Mesendoderm (in vitro differentiated cells): ENCODE data around the gene FOXC1.

Experiments used
- DNase-seq: peaks from one replicate; pipeline ENCODE4 v3.0.0; 2013
- H2AK5ac ChIP-seq: 2 replicates; pipeline ENCODE4 v1.6.1; 2013; ENCODE audit warnings: low read length, inconsistent platforms
- H2BK120ac ChIP-seq: 2 replicates; pipeline ENCODE4 v1.6.1; 2013; ENCODE audit warnings: low read depth, mild to moderate bottlenecking, low read length, moderate library complexity, mixed read lengths
- H2BK15ac ChIP-seq: replicated peaks from 2 replicates; pipeline ENCODE4 v1.6.1; 2013; ENCODE audit warnings: low read depth, mild to moderate bottlenecking, moderate library complexity
- H2BK5ac ChIP-seq: 2 replicates; pipeline ENCODE4 v1.6.1; 2013; ENCODE audit warnings: low read length, inconsistent platforms
- H3K18ac ChIP-seq: 2 replicates; pipeline ENCODE4 v1.6.1; 2013; ENCODE audit warnings: mild to moderate bottlenecking, low read length, mixed read lengths
- H3K23ac ChIP-seq: one replicate; pipeline ENCODE4 v1.6.1; 2013; ENCODE audit warnings: low read length
- H3K27ac ChIP-seq: 2 replicates; pipeline ENCODE4 v1.5.1; 2013; ENCODE audit warnings: low read depth, mild to moderate bottlenecking, inconsistent platforms, low read length, moderate library complexity
- H3K27me3 ChIP-seq: 2 replicates; pipeline ENCODE4 v1.6.1; 2013; ENCODE audit warnings: low read length, control low read depth, mild to moderate bottlenecking, inconsistent platforms; ENCODE audit not compliant: insufficient read depth, poor library complexity
- H3K36me3 ChIP-seq: 2 replicates; pipeline ENCODE4 v1.6.1; 2013; ENCODE audit warnings: low read length, inconsistent platforms; ENCODE audit not compliant: control insufficient read depth, insufficient read depth
- H3K4ac ChIP-seq: one replicate; pipeline ENCODE4 v1.6.1; 2013; ENCODE audit warnings: low read depth, mild to moderate bottlenecking, low read length, moderate library complexity
- H3K4me1 ChIP-seq: 2 replicates; pipeline ENCODE4 v1.6.1; 2013; ENCODE audit warnings: low read depth, low read length, inconsistent platforms; ENCODE audit not compliant: control insufficient read depth
- H3K4me2 ChIP-seq: 2 replicates; pipeline ENCODE4 v1.6.1; 2013; ENCODE audit warnings: low read length
- H3K4me3 ChIP-seq: 2 replicates; pipeline ENCODE4 v1.5.1; 2013; ENCODE audit warnings: mild to moderate bottlenecking, low read length
- H3K56ac ChIP-seq: one replicate; pipeline ENCODE4 v1.6.1; 2013; ENCODE audit warnings: low read length
- H3K79me1 ChIP-seq: 2 replicates; pipeline ENCODE4 v1.6.1; 2013; ENCODE audit warnings: low read length, inconsistent platforms
- H3K79me2 ChIP-seq: 2 replicates; pipeline ENCODE4 v1.6.1; 2013; ENCODE audit warnings: mild to moderate bottlenecking, low read length; ENCODE audit not compliant: control insufficient read depth, insufficient read depth
- H3K9ac ChIP-seq: 2 replicates; pipeline ENCODE4 v1.6.1; 2013; ENCODE audit warnings: low read length, inconsistent platforms
- H4K5ac ChIP-seq: one replicate; pipeline ENCODE4 v1.6.1; 2013; ENCODE audit warnings: low read length
- H4K8ac ChIP-seq: one replicate; pipeline ENCODE4 v1.6.1; 2013; ENCODE audit warnings: low read depth, mild to moderate bottlenecking, control low read depth, low read length, moderate library complexity
- WGBS: extraction: QIAGEN DNeasy Blood & Tissue Kit; methylation state at CpG from one replicate; pipeline ENCODE4 v1.1.7; 2013; ENCODE audit warnings: low lambda C conversion rate, missing lambda C conversion rate; ENCODE audit not compliant: insufficient coverage; ENCODE audit errors: extremely low coverage; 5-methylcytosine and 5-hydroxymethylcytosine counted together

The FOXC1 gene

DNA sequence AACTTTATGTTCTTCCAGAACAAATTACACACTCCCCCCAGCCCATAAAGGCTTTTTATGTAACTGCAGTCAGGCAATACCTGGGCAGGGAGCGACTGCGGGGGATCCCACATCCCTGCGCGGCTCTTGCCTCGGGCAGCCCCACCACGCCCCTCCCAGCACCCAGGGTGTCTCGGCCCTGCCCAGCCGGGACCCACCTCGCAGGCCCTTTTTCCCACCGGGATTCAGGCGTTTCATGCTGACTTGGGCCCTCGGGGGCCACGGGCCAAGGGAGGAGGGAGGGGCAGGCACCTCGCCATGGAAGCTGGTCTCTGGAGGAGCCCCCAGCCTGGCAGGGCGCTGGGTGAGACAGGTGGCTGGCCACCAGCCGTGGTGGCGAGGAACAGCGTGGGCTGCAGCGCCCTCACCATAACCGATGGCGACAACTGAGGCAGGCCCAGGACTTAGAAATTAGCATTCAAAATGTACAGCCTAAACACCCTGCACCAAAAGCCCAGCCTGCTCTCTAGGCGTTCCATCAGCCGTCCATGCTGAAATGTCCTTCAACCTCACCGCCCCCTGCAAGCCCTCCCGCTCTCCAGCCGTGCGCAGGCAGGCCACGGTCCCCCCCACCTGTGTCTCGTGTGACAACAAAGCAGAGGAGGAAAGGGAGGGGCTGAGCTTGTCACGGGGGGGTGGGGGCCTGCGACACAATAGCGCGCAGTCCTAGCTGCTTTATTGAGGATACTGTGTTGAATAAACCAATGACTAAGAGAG, 15.1 kb upstream of the FOXC1 start:
- DNase-seq: no peak
- Histone ChIP-seq H3K56ac (no peak overlapping the region), H3K18ac (no peak overlapping the region), H3K4ac (no peak overlapping the region), H3K27me3 (no peaks in the 10 kb centered on the region), H4K8ac (no peak overlapping the region), H3K79me1 (no peaks in the 10 kb centered on the region), H2BK5ac (no peak overlapping the region), H2BK120ac (no peak overlapping the region), H3K79me2 (no peaks in the 10 kb centered on the region), H4K5ac (no peak overlapping the region), H3K36me3 (no peaks in the 10 kb centered on the region), H3K23ac (no peak overlapping the region), H2BK15ac (no peak overlapping the region), H3K27ac (no peak overlapping the region), H3K4me3 (no peak overlapping the region), H3K4me2 (no peak overlapping the region), H3K9ac (no peak overlapping the region), H3K4me1 (peaks cover 9% of the 10 kb centered on the region), H2AK5ac (no peak overlapping the region)
- no CpG with 5 or more reads among the region's 33 CpGs for WGBS

DNA sequence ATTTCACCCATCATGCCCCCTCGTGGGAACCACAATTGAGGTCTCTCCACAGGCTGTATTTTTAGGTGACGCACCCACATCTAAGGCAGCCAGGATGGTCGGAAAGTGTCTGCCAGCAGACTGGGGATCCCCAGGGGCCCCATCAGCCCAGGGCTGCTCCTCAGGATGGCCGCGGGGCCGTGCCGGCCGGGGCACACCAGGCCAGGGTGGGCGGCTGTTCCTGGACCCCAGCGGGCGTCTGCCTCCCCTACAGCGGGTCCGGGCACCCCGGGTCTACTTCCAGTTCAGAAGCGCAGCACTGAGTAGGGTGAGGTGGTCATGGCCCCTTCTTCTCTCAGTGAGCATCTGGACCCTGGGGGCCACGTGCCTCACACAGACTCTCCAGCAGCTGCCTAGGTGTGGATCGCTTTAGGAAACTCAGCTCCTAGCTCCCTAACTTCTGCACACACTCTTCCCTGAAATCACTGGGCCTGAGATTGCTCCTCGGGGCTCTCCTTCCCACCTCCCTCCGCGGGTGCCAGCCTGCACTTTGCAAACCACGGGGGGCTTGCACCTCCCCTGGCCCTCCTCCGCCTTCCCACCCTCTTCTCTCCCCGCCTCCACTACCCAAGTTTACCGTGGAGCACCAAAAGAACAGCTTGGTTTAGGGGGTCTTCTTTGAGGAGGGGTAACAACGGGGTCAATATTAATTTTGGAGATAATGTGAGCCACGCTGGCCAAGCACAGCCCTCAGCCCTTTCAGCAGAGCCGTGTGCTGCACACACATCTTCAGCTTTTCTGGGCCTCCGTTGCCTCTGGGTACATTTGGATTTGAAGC, 14.2 kb upstream of the FOXC1 start:
- Histone ChIP-seq H2BK120ac (no peak overlapping the region), H3K56ac (peak overlapping the region; percentile 70), H2BK15ac (no peak overlapping the region), H4K5ac (no peak overlapping the region), H3K27me3 (no peaks in the 10 kb centered on the region), H2AK5ac (no peak overlapping the region), H3K79me2 (no peaks in the 10 kb centered on the region), H3K4me2 (no peak overlapping the region), H3K4me1 (peaks cover 9% of the 10 kb centered on the region), H3K18ac (no peak overlapping the region), H4K8ac (no peak overlapping the region), H3K23ac (no peak overlapping the region), H3K36me3 (no peaks in the 10 kb centered on the region), H3K9ac (no peak overlapping the region), H3K4ac (peak overlapping the region; percentile 8), H3K79me1 (no peaks in the 10 kb centered on the region), H3K27ac (no peak overlapping the region), H3K4me3 (no peak overlapping the region), H2BK5ac (no peak overlapping the region)
- no peak for DNase-seq
- WGBS: no CpG with 5 or more reads among the region's 28 CpGs

DNA sequence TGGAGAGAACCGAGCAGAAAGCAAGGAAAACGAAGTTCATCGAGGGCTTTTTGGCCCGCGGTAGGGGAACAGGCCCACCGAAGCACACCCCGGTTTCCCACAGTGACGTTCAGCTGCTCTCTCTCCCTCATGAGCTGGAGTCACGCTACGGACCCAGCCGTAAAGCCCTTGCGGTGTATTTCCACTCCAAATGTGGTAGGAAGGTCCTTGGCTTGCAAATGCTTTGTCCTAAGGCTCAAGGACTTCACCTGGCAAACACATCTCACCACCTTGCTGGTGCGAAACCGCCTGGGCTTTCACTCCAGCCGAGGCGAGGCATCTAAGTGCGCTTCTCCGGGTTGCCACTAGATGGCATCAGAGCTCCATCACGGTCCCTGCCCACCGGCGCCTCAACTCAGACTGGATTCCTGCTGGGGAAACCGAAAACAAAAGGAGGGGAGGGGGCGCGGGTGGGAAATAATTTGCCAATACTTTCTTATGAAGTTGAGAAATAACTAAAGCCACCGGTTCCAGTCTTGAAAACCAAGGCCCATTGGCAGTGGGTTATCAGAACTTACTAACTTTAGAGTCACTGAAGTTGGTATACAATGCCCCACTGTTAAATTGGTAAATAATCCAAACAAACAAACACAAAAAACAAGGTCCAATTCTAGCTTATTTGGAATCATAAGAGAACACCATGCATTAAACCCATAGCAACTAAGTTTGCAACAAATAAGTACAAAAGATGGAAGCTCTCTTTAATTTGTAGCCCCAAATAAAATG, 13.4 kb upstream of the FOXC1 start:
- H3K79me2 ChIP-seq: no peaks in the 10 kb centered on the region
- peak; percentile 80 for DNase-seq
- H2BK120ac ChIP-seq: no peak overlapping the region
- H2BK15ac ChIP-seq: no peak overlapping the region
- H2BK5ac ChIP-seq: peak overlapping the region; percentile 17
- H4K8ac ChIP-seq: no peak overlapping the region
- no peaks in the 10 kb centered on the region for H3K79me1 ChIP-seq
- peak overlapping the region; percentile 45 for H3K27ac ChIP-seq
- H3K27me3 ChIP-seq: no peaks in the 10 kb centered on the region
- H3K4me1 ChIP-seq: peaks cover 9% of the 10 kb centered on the region
- H4K5ac ChIP-seq: no peak overlapping the region
- no peak overlapping the region for H3K18ac ChIP-seq
- WGBS: no CpG with 5 or more reads among the region's 25 CpGs
- no peak overlapping the region for H2AK5ac ChIP-seq
- H3K56ac ChIP-seq: peak overlapping the region; percentile 70
- H3K4ac ChIP-seq: peak overlapping the region; percentile 8
- H3K23ac ChIP-seq: no peak overlapping the region
- H3K36me3 ChIP-seq: no peaks in the 10 kb centered on the region
- H3K9ac ChIP-seq: peak overlapping the region; percentile 26
- no peak overlapping the region for H3K4me2 ChIP-seq
- H3K4me3 ChIP-seq: no peak overlapping the region

DNA sequence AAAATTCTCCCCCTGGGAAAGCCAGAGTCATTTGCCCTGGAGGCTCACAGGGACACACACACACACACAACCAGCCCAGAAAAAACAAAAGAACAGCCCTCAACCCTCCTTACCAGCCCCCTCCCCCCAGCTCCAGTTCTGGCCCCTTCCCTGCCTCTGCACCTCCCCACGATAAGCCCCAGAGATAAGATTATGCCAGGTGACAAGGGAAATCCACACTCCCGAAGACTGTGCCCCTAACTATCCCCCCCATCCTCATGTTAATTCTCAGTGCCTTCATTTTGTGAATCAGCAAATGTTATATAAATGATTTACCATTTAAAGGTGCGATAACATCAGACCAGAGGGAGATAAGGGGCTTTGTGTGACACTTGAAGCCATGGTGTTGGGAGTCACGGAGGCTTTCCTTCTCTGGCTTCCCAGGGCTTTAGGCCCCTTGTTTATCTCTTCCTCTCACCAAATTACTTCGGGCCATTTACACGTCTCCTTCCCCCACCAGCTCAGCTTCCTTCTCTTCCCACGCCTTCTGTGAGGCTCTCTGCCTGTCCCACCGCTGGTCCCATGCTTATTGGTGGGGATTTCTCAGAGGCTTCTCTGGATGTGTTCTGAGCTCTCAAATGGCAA, 12.5 kb upstream of the FOXC1 start:
- no peaks in the 10 kb centered on the region for H3K79me2 ChIP-seq
- no peak overlapping the region for H3K18ac ChIP-seq
- H3K4me3 ChIP-seq: no peak overlapping the region
- H2BK15ac ChIP-seq: no peak overlapping the region
- H3K4me2 ChIP-seq: no peak overlapping the region
- no peak overlapping the region for H2BK5ac ChIP-seq
- H3K9ac ChIP-seq: no peak overlapping the region
- H2AK5ac ChIP-seq: no peak overlapping the region
- no peak overlapping the region for H3K23ac ChIP-seq
- H2BK120ac ChIP-seq: no peak overlapping the region
- WGBS: no CpG with 5 or more reads among the region's 8 CpGs
- H3K4me1 ChIP-seq: peaks cover 9% of the 10 kb centered on the region
- peak overlapping the region; percentile 45 for H3K27ac ChIP-seq
- no peak overlapping the region for H3K4ac ChIP-seq
- no peaks in the 10 kb centered on the region for H3K79me1 ChIP-seq
- peak overlapping the region; percentile 68 for H3K56ac ChIP-seq
- H4K5ac ChIP-seq: no peak overlapping the region
- H3K27me3 ChIP-seq: no peaks in the 10 kb centered on the region
- no peak overlapping the region for H4K8ac ChIP-seq
- peak; percentile 99 for DNase-seq
- H3K36me3 ChIP-seq: no peaks in the 10 kb centered on the region

DNA sequence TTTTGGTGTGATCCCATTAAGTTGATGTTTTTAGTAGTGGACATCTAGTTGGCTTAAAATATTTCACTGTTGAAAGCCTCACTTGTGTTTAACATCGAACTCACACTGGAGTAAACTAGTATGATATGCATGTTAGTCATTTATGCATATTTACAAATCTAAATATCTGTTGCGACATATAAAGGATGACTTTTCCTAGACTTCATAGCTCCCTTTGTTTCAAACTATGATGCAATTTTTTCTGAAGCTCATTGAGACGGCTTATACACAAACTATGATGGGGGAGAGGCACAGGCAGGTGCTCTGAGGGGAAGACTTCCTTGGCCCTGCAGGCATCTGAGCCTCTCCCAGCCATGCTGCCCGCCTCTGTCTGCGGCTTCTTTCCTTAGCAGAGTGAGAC, 11.8 kb upstream of the FOXC1 start:
- Histone ChIP-seq H2BK15ac (no peak overlapping the region), H3K4me3 (no peak overlapping the region), H3K23ac (no peak overlapping the region), H3K18ac (peak overlapping the region; percentile 51), H3K4me1 (peaks cover 9% of the 10 kb centered on the region), H3K4me2 (no peak overlapping the region), H3K79me1 (no peaks in the 10 kb centered on the region), H3K9ac (no peak overlapping the region), H3K4ac (no peak overlapping the region), H2AK5ac (no peak overlapping the region), H3K56ac (no peak overlapping the region), H2BK5ac (no peak overlapping the region), H3K27me3 (no peaks in the 10 kb centered on the region), H4K5ac (no peak overlapping the region), H3K36me3 (no peaks in the 10 kb centered on the region), H3K79me2 (no peaks in the 10 kb centered on the region), H3K27ac (no peak overlapping the region), H2BK120ac (no peak overlapping the region), H4K8ac (no peak overlapping the region)
- WGBS: no CpG with 5 or more reads among the region's 5 CpGs
- DNase-seq: no peak
